H9 (cell line): ENCODE results near the gene JAKMIP3. TPM values are rescaled to one million over a fixed set of nuclear protein-coding genes. Genes with fewer than 3 reads are reported as not detected.

Experiments used
- DNase-seq: peaks from one replicate; pipeline ENCODE4 v3.0.0-alpha.2; 2017
- H2AFZ ChIP-seq: one replicate; pipeline ENCODE4 v1.6.1; 2013; ENCODE audit warnings: mild to moderate bottlenecking, low read length, control low read depth, moderate library complexity
- H2AK5ac ChIP-seq: 2 replicates; pipeline ENCODE4 v1.6.1; 2013; ENCODE audit warnings: low read length, control low read depth, mixed read lengths; ENCODE audit not compliant: insufficient read length
- H2BK120ac ChIP-seq: one replicate; pipeline ENCODE4 v1.6.1; 2013; ENCODE audit warnings: low read depth, mild to moderate bottlenecking, low read length, control low read depth, inconsistent platforms; ENCODE audit not compliant: poor library complexity, severe bottlenecking
- H2BK12ac ChIP-seq: 2 replicates; pipeline ENCODE4 v1.6.1; 2013; ENCODE audit warnings: low read length, control low read depth, mixed read lengths, low read depth; ENCODE audit not compliant: insufficient read length
- H2BK15ac ChIP-seq: 2 replicates; pipeline ENCODE4 v1.6.1; 2013; ENCODE audit warnings: low read depth, low read length, control low read depth
- H2BK20ac ChIP-seq: one replicate; pipeline ENCODE4 v1.6.1; 2013; ENCODE audit warnings: low read depth, mild to moderate bottlenecking, low read length, control low read depth, inconsistent platforms; ENCODE audit not compliant: poor library complexity, severe bottlenecking
- H2BK5ac ChIP-seq: 2 replicates; pipeline ENCODE4 v1.6.1; 2013; ENCODE audit warnings: low read length, control low read depth, mixed read lengths; ENCODE audit not compliant: insufficient read length
- H3K14ac ChIP-seq: 2 replicates; pipeline ENCODE4 v1.6.1; 2013; ENCODE audit warnings: low read length, control low read depth; ENCODE audit not compliant: insufficient read depth
- H3K18ac ChIP-seq: 2 replicates; pipeline ENCODE4 v1.6.1; 2013; ENCODE audit warnings: low read depth, mild to moderate bottlenecking, mixed read lengths, low read length, control low read depth; ENCODE audit not compliant: insufficient read length
- H3K23ac ChIP-seq: 2 replicates; pipeline ENCODE4 v1.6.1; 2013; ENCODE audit warnings: low read length, control low read depth, mixed read lengths, low read depth; ENCODE audit not compliant: insufficient read length
- H3K23me2 ChIP-seq: 2 replicates; pipeline ENCODE4 v1.6.1; 2013; ENCODE audit warnings: low read depth, mild to moderate bottlenecking, mixed read lengths, low read length, control low read depth; ENCODE audit not compliant: insufficient read length, poor library complexity, severe bottlenecking
- H3K27ac ChIP-seq: 2 replicates; pipeline ENCODE4 v1.5.1; 2013; ENCODE audit warnings: low read length, control low read depth, mixed read lengths, low read depth; ENCODE audit not compliant: insufficient read length
- H3K27me3 ChIP-seq: 2 replicates; pipeline ENCODE4 v1.6.1; 2013; ENCODE audit warnings: low read length, control low read depth, inconsistent platforms; ENCODE audit not compliant: insufficient read depth
- H3K4ac ChIP-seq: 2 replicates; pipeline ENCODE4 v1.6.1; 2013; ENCODE audit warnings: low read depth, mild to moderate bottlenecking, control low read depth, inconsistent platforms, low read length, moderate library complexity
- H3K4me1 ChIP-seq: 2 replicates; pipeline ENCODE4 v1.6.1; 2013; ENCODE audit warnings: low read length, control low read depth, inconsistent platforms; ENCODE audit not compliant: insufficient read depth
- H3K4me2 ChIP-seq: 2 replicates; pipeline ENCODE4 v1.6.1; 2013; ENCODE audit warnings: low read length, control low read depth, mixed read lengths; ENCODE audit not compliant: insufficient read length, insufficient read depth
- H3K56ac ChIP-seq: 2 replicates; pipeline ENCODE4 v1.6.1; 2013; ENCODE audit warnings: low read depth, mild to moderate bottlenecking, mixed read lengths, low read length, control low read depth; ENCODE audit not compliant: insufficient read length
- H3K79me1 ChIP-seq: 2 replicates; pipeline ENCODE4 v1.6.1; 2013; ENCODE audit warnings: low read depth, mild to moderate bottlenecking, moderate library complexity, low read length, control low read depth, inconsistent platforms; ENCODE audit not compliant: insufficient read depth, poor library complexity, severe bottlenecking
- H3K79me2 ChIP-seq: 2 replicates; pipeline ENCODE4 v1.6.1; 2013; ENCODE audit warnings: low read length, control low read depth, inconsistent platforms; ENCODE audit not compliant: insufficient read depth
- H3K9ac ChIP-seq: 2 replicates; pipeline ENCODE4 v1.6.1; 2013; ENCODE audit warnings: low read length, control low read depth, mixed read lengths; ENCODE audit not compliant: insufficient read length; ENCODE audit errors: extremely low read depth
- H3K9me3 ChIP-seq: one replicate; pipeline ENCODE4 v1.6.1; 2013; ENCODE audit warnings: low read depth, low read length, inconsistent platforms; ENCODE audit not compliant: control insufficient read depth
- H3T11ph ChIP-seq: one replicate; pipeline ENCODE4 v1.6.1; 2013; ENCODE audit warnings: mild to moderate bottlenecking, low read length, control low read depth, inconsistent platforms
- H4K20me1 ChIP-seq: one replicate; pipeline ENCODE4 v1.6.1; 2013; ENCODE audit not compliant: control insufficient read depth, insufficient read length, insufficient read depth
- H4K5ac ChIP-seq: 2 replicates; pipeline ENCODE4 v1.6.1; 2013; ENCODE audit warnings: low read depth, mild to moderate bottlenecking, mixed read lengths, low read length, control low read depth; ENCODE audit not compliant: insufficient read length
- H4K8ac ChIP-seq: replicated peaks from 2 replicates; pipeline ENCODE4 v1.6.1; 2013; ENCODE audit warnings: low read length, control low read depth, mixed read lengths, low read depth; ENCODE audit not compliant: insufficient read length
- H4K91ac ChIP-seq: 2 replicates; pipeline ENCODE4 v1.6.1; 2013; ENCODE audit warnings: low read depth, mild to moderate bottlenecking, moderate library complexity, mixed read lengths, low read length, control low read depth; ENCODE audit not compliant: insufficient read length
- H3K27ac Mint-ChIP-seq, 3 experiments: 2 replicates in 2 of 3; 3 replicates in 1 of 3; pipeline ENCODE4 v1.8.0; 2020 to 2021; ENCODE audit warnings: mixed read lengths in 3 of 3, mild to moderate bottlenecking in 1 of 3, moderate library complexity in 1 of 3
- H3K27me3 Mint-ChIP-seq: 2 replicates; pipeline ENCODE4 v1.8.0; 2021; ENCODE audit warnings: low read depth, mild to moderate bottlenecking, moderate library complexity, mixed read lengths
- H3K36me3 Mint-ChIP-seq, 3 experiments: 2 replicates in 2 of 3; 3 replicates in 1 of 3; pipeline ENCODE4 v1.8.0; 2020 to 2021; ENCODE audit warnings: low read depth in 3 of 3, mixed read lengths in 3 of 3; ENCODE audit not compliant: insufficient read depth in 1 of 3
- H3K4me1 Mint-ChIP-seq, 2 experiments: 2 replicates each; pipeline ENCODE4 v1.8.0; 2020; ENCODE audit warnings: mixed read lengths in 2 of 2
- H3K4me3 Mint-ChIP-seq, 2 experiments: 2 replicates in 1 of 2; 3 replicates in 1 of 2; pipeline ENCODE4 v1.8.0; 2020 to 2021; ENCODE audit warnings: mild to moderate bottlenecking in 2 of 2, mixed read lengths in 2 of 2, moderate library complexity in 1 of 2
- H3K9me3 Mint-ChIP-seq, 2 experiments: 2 replicates in 1 of 2; 3 replicates in 1 of 2; pipeline ENCODE4 v1.8.0; 2020; ENCODE audit warnings: mild to moderate bottlenecking in 2 of 2, mixed read lengths in 2 of 2, moderate library complexity in 1 of 2
- WGBS: extraction: QIAGEN DNeasy Blood & Tissue Kit; methylation state at CpG from one replicate; pipeline ENCODE4 v1.1.7; 2013; ENCODE audit warnings: missing lambda C conversion rate, low lambda C conversion rate, mixed read lengths; ENCODE audit not compliant: insufficient read length; ENCODE audit errors: extremely low coverage; 5-methylcytosine and 5-hydroxymethylcytosine counted together
- total RNA-seq: library from RNA; stranded (reverse); gene quantifications from 2 replicates; pipeline ENCODE4 v1.2.1, GENCODE V29; 2021
- TF ChIP-seq, protein P1 (sequence below): fragments of 200-600 bp; sonication (generic); conservative IDR thresholded peaks from 3 replicates; pipeline ENCODE4 v1.8.0; 2021; ENCODE audit warnings: antibody characterized with exemption, mild to moderate bottlenecking

Gene JAKMIP3
- total RNA-seq, 1 experiment from 2014 or later = 0.50 TPM

- Histone ChIP-seq H2BK20ac (no peak overlapping the region), H3K18ac (no peak overlapping the region), H3K27ac (no peak overlapping the region), H3K27me3 (no peaks in the 10 kb centered on the region), H3K23me2 (no peaks in the 10 kb centered on the region), H3K9ac (no peak overlapping the region), H3K4me2 (no peak overlapping the region), H4K8ac (no peak overlapping the region), H3K23ac (no peak overlapping the region), H4K91ac (no peak overlapping the region), H3K79me2 (no peaks in the 10 kb centered on the region), H3K56ac (no peak overlapping the region), H2BK5ac (no peak overlapping the region), H2BK15ac (no peak overlapping the region), H2BK120ac (no peak overlapping the region), H2AK5ac (no peak overlapping the region), H3K14ac (no peak overlapping the region; the same call in 1 of the 2 replicates), H3K79me1 (no peaks in the 10 kb centered on the region), H4K5ac (no peak overlapping the region), H2BK12ac (no peak overlapping the region), H3K4ac (no peak overlapping the region), H3K4me1 (no peaks in the 10 kb centered on the region), H4K20me1 (no peaks in the 10 kb centered on the region), H3T11ph (no peak overlapping the region), H2AFZ (no peak overlapping the region), H3K9me3 (no peaks in the 10 kb centered on the region)
- Mint-ChIP-seq H3K27me3 (peaks cover 3% of the 10 kb centered on the region; the same call in 1 of the 2 replicates), H3K4me3 (no peak overlapping the region), H3K27ac (no peak overlapping the region), H3K4me1 (peaks cover 0 to 2% of the 10 kb centered on the region in 2 experiments; a peak in 1 of 4 replicates), H3K36me3 (peaks cover 0 to 7% (median 0%) of the 10 kb centered on the region in 3 experiments; a peak in 1 of 7 replicates), H3K9me3 (peaks cover 2 to 9% of the 10 kb centered on the region in 2 experiments; a peak in 2 of 5 replicates)
- WGBS = no CpG with 5 or more reads among the region's 25 CpGs
- TF ChIP-seq, protein P1, sequence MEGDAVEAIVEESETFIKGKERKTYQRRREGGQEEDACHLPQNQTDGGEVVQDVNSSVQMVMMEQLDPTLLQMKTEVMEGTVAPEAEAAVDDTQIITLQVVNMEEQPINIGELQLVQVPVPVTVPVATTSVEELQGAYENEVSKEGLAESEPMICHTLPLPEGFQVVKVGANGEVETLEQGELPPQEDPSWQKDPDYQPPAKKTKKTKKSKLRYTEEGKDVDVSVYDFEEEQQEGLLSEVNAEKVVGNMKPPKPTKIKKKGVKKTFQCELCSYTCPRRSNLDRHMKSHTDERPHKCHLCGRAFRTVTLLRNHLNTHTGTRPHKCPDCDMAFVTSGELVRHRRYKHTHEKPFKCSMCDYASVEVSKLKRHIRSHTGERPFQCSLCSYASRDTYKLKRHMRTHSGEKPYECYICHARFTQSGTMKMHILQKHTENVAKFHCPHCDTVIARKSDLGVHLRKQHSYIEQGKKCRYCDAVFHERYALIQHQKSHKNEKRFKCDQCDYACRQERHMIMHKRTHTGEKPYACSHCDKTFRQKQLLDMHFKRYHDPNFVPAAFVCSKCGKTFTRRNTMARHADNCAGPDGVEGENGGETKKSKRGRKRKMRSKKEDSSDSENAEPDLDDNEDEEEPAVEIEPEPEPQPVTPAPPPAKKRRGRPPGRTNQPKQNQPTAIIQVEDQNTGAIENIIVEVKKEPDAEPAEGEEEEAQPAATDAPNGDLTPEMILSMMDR = no peak
- DNase-seq = peak; percentile 15
Measured at GRCh38 chr10:132099389-132100090, 33.8 kb downstream of the JAKMIP3 start.
